Measurements from ENCODE around the gene TCEA2. TPM values are rescaled to one million over a fixed set of nuclear protein-coding genes. Genes with fewer than 3 reads are reported as not detected.

The TCEA2 gene
- total RNA-seq, 1 donor from 2014 or later = 81.3 TPM

- TF ChIP-seq, protein P1, sequence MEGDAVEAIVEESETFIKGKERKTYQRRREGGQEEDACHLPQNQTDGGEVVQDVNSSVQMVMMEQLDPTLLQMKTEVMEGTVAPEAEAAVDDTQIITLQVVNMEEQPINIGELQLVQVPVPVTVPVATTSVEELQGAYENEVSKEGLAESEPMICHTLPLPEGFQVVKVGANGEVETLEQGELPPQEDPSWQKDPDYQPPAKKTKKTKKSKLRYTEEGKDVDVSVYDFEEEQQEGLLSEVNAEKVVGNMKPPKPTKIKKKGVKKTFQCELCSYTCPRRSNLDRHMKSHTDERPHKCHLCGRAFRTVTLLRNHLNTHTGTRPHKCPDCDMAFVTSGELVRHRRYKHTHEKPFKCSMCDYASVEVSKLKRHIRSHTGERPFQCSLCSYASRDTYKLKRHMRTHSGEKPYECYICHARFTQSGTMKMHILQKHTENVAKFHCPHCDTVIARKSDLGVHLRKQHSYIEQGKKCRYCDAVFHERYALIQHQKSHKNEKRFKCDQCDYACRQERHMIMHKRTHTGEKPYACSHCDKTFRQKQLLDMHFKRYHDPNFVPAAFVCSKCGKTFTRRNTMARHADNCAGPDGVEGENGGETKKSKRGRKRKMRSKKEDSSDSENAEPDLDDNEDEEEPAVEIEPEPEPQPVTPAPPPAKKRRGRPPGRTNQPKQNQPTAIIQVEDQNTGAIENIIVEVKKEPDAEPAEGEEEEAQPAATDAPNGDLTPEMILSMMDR (IDR thresholded peaks at IDR 0.05; ENCODE audit: unreplicated experiment) = no peak
- Mint-ChIP-seq H3K27ac (no peak overlapping the region), H3K9me3 (no peaks in the 10 kb centered on the region), H3K27me3 (ENCODE audit: low read depth) (peaks cover 57% of the 10 kb centered on the region), H3K4me1 (peaks cover 20% of the 10 kb centered on the region), H3K4me3 (no peak overlapping the region), H3K36me3 (no peaks in the 10 kb centered on the region)
- DNase-seq (ENCODE audit: low spot score in 2 of 2, unreplicated experiment in 2 of 2) = no peak
These were observed 12.0 kb upstream of the TCEA2 start for GRCh38 chr20:64051033-64051452.

DNA sequence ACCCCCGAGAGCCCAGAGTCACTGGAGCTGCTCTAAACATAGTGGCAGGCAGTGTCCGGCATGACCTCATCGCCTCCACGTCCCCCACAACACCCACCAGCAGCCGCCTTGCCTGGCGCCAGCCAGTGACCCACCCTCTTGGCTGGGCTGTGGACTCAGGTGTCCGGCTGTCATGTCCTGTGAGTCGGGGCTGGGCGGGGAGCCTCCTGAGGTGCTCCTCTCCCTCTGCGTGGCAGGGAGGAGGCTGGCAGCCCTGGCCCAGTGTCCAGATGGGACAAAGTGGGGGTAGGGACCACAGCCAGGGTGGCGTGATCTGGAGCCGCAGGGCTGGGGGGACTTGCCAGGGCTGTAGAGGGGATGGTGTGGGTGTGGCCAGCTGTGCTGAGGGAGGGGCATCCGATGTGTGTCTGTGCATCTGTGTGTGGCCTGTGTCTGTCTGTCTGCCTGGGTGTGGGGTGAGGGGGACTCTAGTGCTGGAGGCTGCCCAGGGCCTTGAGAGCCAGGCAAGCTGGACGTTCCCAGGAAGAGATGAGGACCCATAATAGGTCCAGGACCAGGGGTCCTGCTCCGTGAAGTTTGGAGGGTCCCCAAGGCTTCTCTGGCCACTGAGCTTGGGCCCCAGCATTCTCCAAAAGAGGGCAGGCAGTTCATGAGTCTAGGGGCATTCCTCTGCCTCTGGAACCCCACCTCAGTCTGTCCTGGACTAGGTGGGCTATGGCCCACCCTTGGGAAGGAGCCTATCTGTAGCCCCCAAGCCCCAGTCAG lies 11.3 kb upstream of the TCEA2 start:
- no peaks in the 10 kb centered on the region for H3K36me3 Mint-ChIP-seq
- DNase-seq (ENCODE audit: low spot score in 2 of 2, unreplicated experiment in 2 of 2) = no peak
- H3K27me3 Mint-ChIP-seq (ENCODE audit: low read depth) = peaks cover 50% of the 10 kb centered on the region
- no peaks in the 10 kb centered on the region for H3K9me3 Mint-ChIP-seq
- no peak overlapping the region for H3K27ac Mint-ChIP-seq
- no peak overlapping the region for H3K4me3 Mint-ChIP-seq
- H3K4me1 Mint-ChIP-seq = peaks cover 20% of the 10 kb centered on the region
- TF ChIP-seq, protein P1 (IDR thresholded peaks at IDR 0.05; ENCODE audit: unreplicated experiment) = no peak

DNA sequence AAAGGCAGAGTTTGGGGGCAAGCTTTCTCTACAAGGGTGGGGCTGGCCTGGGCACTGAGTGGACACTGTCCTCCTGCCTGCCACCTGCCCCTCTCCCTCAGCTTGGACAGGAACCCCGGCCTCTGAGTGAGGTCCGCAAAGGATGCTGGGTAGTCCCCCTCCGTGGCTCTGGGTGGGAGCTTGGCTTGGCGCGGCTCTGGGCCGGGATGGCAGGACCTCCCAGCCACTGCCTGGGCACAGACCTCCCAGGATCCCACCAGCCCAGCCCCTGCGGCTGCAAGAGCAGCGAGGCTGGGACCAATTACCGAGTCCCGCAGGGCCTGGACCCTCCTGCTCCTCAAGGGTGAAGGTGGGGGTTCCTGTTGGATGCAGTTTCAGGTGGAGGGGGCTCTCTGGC lies 10.7 kb upstream of the TCEA2 start:
- Mint-ChIP-seq H3K9me3 (no peaks in the 10 kb centered on the region), H3K4me3 (no peak overlapping the region), H3K27me3 (ENCODE audit: low read depth) (peaks cover 44% of the 10 kb centered on the region), H3K36me3 (no peaks in the 10 kb centered on the region), H3K27ac (no peak overlapping the region), H3K4me1 (peaks cover 20% of the 10 kb centered on the region)
- TF ChIP-seq, protein P1 (IDR thresholded peaks at IDR 0.05; ENCODE audit: unreplicated experiment) = no peak
- DNase-seq (ENCODE audit: low spot score in 2 of 2, unreplicated experiment in 2 of 2) = no peak

GRCh38 chr20:64052987-64053840 lies 9.8 kb upstream of the TCEA2 start:
- no peaks in the 10 kb centered on the region for H3K36me3 Mint-ChIP-seq
- peaks cover 35% of the 10 kb centered on the region for H3K27me3 Mint-ChIP-seq (ENCODE audit: low read depth)
- H3K4me1 Mint-ChIP-seq = peaks cover 22% of the 10 kb centered on the region
- TF ChIP-seq, protein P1 (IDR thresholded peaks at IDR 0.05; ENCODE audit: unreplicated experiment) = no peak
- peak overlapping the region; percentile 43 for H3K27ac Mint-ChIP-seq
- no peak for DNase-seq (ENCODE audit: low spot score in 2 of 2, unreplicated experiment in 2 of 2)
- no peak overlapping the region for H3K4me3 Mint-ChIP-seq
- no peaks in the 10 kb centered on the region for H3K9me3 Mint-ChIP-seq

DNA sequence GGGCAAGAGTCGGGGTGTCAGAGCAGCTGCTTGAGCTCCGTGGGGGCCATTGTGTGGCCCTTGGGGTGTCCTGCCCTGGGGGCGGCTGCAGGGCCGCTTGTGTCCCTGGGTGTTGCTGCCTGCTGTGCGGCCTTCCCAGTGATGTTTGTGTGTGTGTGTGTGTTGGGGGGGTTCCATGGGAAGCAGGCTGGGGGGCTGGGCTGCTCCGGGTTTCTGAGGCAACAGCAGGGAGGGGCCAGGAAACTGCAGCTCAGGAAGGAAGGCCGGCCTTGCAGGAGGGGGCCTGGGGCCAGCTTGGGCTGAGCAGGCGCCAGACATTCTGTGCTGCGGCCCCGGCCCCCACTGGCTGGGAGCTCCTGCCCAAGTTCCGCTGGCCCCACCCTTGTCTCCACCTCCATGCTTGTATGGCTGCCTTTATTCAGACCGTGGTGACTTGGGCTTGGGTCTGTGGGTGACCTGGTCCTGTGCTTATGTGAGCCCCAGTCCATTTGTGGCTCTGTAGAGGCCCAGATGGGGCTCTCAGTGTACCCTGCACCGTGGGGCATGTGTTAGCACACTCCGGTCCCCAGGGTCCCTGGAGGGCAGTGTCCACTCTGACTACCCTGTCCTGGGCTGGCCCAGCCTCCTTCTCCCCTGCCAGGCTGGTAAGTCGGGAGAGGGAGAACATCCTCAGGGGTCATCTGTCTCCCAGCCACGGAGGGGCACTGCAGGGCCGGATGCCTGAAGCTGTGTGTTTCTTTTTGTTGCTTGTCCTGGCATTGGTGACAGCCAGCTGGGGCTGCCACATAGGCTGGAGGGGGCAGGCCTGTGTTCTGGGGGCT lies 8.9 kb upstream of the TCEA2 start:
- TF ChIP-seq, protein P1 (IDR thresholded peaks at IDR 0.05; ENCODE audit: unreplicated experiment) = no peak
- Mint-ChIP-seq H3K4me3 (no peak overlapping the region), H3K9me3 (no peaks in the 10 kb centered on the region), H3K27me3 (ENCODE audit: low read depth) (peaks cover 34% of the 10 kb centered on the region), H3K4me1 (peaks cover 23% of the 10 kb centered on the region), H3K27ac (peak overlapping the region; percentile 43), H3K36me3 (no peaks in the 10 kb centered on the region)
- no peak for DNase-seq (ENCODE audit: low spot score in 2 of 2, unreplicated experiment in 2 of 2)
